T-helper 9 cell (primary cell): ENCODE measurements around the gene TMPRSS6.
"Not testable (repeated sequence)": the region's sequence is repeated elsewhere in the genome, so short reads cannot be mapped to it uniquely, and the experiment has no call there.

Source experiments
- DNase-seq: peaks from one replicate; pipeline ENCODE4 v3.0.0-alpha.2; 2020

TMPRSS6 gene

GRCh38 chr22:37088108-37088605, 21.4 kb downstream of the TMPRSS6 start:
- no peak for DNase-seq

DNA sequence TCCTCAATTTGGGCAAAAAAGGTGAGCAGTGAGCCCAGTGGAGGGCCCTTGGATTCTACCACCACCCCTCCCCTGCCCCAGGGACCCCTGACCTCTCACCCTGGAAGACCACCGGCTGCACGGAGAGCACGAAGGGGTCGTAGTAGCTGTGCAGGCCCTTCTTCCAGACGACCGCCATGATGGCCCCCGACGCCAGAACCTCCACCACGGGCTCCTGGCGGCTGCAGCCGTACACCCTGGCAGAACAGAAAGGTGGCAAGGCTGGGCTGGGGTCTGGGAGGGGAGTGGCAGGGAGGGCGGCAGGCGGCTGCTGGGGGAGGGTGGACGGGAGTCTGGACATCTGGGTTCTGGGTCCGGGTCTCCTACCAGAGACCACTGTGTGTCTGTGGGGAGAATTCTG, 23.3 kb downstream of the TMPRSS6 start:
- DNase-seq: no peak

DNA sequence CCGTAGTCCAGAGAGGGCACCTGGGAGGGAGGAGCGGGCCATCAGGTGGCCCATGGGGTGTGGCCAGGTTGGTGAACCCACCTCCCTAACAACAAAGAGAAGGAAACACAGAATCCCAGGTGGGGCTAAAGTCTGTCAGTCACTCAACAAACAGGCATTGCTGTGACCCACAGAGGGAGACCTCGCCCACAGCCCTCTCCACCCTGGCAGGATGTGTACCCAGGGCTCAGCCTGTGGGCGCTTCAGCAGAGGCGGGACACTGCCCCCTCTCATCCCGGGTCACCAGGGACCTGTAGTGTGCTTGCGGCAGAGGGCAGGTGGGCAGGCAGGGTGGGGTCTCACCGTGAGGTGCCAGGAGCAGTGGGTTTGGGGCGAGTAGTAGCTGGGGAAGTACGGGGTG, 25.1 kb downstream of the TMPRSS6 start:
- no peak for DNase-seq

DNA sequence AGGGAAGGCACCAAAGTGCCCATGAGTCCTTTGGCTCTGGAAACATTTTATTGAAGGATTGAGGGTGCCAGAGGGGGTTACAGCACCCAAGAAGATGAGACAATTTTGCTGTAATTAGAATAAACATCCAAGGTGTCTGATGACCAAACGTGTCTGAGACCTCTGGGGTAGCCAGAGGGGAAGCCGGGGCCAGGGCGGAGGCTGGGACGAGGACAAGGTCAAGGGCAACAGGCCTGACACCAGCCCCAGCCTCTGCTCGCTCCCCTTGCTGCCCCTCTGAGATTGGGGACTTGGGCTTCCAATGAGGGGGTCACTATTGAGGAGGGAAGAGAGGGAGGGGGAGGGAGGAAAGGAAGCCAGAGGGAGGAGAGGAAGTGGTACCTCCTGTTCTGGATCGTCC, 25.6 kb downstream of the TMPRSS6 start:
- DNase-seq: no peak

- DNase-seq: no peak
These were observed 27.2 kb downstream of the TMPRSS6 start for GRCh38 chr22:37082251-37082873.

DNA sequence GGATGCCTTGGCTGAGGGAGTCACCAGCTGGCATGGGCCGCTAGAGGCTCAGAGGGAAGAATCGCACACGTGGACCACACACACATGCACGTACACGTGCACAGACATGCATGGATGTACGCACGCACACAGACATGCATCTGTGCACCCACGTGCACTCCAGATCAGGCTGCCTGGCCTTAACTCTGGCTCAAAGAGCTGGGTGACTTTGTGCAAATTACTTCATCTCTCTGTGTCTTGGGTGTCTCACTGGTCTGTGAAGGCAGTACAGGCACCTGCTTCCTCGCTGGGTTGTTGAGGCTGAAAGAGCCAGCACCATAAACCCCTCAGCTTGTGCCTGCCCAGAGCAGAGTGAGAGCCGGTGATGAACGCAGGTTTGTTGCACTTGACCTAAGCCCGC, 28.7 kb downstream of the TMPRSS6 start:
- DNase-seq: no peak

GRCh38 chr22:37080438-37080837, 29.1 kb downstream of the TMPRSS6 start:
- DNase-seq: no peak

- DNase-seq: peak; percentile 76
These were observed 29.8 kb downstream of the TMPRSS6 start for GRCh38 chr22:37079668-37080171.

DNA sequence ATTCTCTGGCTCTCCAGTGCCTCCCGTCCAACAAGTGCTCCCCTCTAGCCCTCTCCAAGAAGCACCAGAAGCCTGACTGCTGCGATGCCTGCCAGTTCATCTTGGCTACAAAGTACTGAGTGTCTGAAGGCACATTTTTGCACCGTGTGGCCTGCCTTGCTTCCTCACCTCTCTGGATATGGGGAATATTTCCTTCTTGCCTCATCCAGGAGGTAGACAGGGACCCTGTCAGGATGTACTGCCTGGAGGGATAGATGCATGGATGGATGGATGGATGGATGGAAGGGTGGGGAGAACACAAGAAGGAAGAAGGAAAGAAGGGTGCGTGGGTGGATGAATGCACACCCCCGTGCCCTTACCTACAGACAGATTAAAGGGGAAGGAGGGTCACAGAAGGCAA, 30.4 kb downstream of the TMPRSS6 start:
- DNase-seq: no peak

DNA sequence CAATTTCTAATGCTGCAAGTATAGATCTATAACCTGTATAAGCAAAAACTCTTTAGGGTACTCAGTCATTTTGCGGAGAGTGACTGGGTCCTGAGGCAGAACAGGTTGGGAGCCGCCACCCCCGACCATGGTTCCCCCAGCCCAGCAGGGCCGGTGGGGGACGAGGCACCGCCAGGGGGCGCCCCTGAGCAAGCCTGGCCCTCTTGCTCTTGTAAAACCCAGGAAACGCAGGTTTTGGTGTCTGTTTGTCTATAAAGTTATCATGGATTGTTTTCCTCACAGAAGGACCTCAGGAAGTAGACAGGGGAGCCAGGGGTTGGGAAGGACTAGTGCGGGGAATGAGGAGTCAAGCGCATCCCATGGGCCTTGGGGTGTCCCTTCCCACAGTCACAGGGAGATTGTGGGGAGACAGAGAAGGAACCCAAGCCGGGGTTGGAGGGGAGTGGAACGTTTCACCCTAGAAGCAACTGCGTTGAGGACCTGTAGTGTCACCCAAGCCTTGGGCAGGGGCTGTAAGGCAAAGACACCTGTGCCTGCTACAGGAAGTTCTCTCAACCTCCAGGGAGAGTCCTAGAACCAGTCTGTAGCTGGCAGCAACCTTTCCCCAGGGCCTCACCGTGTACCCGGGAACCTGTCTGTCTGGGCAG, 31.6 kb downstream of the TMPRSS6 start:
- peak; percentile 90 for DNase-seq

DNA sequence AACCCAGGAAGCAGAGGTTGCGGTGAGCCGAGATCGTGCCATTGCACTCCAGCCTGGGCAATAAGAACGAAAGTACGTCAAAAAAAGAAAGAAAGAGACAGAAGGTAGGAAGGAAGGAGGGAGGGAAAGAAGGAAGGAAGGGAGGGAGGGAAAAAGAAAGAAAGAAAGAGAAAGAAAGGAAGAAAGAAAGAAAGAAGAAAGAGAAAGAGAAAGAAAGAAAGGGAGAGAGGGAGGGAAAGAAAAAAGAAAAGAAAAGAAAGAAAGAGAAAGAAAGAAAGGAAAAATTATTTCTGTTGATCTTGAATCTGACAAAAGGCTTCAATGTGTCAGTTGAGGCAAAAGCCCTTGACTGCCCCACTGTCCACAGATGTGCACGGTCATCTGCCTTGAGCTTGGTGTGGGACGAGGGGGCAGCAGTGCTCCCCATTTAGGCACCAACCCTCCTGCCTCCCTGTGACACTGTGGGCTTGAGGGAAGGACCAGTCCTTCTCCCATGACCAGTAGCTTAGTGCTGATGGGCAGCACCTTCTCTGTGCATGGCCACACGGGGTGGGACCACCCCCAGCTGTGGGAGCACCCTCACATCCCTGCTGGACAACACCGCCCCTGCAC, 33.6 kb downstream of the TMPRSS6 start:
- DNase-seq: no peak

GRCh38 chr22:37075046-37075445, 34.5 kb downstream of the TMPRSS6 start:
- DNase-seq: no peak

DNA sequence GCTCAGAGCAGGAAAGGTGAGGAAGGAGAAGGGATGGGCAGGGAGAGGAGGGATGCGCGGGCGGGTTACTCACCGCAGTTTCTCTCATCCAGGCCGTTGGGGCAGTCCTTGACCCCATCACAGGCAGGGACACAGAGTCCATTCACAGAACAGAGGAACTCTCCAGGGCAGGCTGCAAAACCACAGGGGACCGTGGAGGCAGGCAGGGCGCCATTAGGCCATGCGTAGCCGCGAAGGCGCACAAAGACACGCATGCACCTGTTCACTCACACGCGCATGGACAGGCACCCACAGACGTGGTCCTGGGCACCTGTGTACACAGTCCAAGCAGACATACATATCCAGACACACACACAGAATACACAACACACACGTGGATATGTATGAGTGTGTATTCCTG, 35.0 kb downstream of the TMPRSS6 start:
- no peak for DNase-seq

GRCh38 chr22:37072673-37073072, 36.8 kb downstream of the TMPRSS6 start:
- no peak for DNase-seq

- not testable (repeated sequence) for DNase-seq
These were observed 37.5 kb downstream of the TMPRSS6 start for GRCh38 chr22:37071850-37072592.

DNA sequence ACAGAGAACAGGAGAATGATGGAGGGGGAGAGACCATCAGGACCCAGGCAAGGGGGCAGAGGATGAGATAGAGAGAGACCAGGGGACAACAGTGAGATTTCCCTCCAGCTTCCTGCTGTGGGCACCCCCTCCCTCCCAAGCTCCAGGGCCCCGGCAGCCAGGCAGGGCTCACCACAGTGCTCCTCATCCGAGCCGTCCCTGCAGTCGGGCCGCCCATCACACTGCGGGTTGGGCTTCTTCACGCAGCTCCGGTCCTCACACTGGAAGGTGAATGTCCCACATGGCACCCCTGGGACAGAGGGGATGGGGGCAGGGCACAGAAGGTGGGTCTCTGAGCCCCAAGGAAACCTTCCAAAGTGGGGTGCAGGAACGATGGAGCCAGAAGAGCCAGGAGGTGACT, 38.8 kb downstream of the TMPRSS6 start:
- no peak for DNase-seq

DNA sequence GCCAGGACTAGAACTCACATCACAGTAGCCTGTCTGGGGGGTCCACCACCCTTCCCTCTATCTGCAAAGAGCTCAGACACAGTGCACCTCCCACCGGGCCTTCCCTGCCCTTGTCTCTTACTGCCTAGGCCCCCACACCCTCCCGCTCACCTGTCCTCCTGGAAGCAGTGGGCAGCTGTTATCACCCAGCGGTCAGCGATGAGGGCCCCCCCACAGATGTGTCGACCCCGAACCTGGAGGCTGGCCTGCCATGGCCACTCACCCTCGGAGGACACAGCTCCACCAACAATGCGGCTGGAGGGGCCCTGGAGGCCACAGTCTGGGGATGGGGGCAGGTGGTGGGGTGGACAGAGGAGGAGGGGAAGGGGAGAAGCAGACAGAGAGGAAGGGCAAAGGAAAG, 39.2 kb downstream of the TMPRSS6 start:
- no peak for DNase-seq

DNA sequence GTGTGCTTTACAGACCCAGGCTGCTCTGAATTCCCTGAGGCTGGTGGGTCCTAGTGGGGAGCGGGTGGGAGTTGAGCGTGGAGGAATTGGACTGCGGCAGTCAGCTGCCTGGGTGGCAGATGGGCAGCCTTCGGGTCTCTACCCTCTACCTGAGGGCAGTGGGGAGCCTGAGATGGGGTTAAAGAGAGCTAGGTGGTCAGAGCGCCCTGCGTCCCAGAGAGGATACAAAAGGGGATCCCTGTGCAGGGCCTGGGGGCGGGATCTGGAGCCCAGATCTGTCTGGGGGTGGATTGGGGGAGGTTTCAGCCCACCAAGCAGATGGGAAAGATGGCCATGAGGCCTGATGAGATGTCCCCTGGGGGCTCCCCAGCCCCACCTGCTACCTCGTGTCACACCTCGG, 39.8 kb downstream of the TMPRSS6 start:
- DNase-seq: no peak

DNA sequence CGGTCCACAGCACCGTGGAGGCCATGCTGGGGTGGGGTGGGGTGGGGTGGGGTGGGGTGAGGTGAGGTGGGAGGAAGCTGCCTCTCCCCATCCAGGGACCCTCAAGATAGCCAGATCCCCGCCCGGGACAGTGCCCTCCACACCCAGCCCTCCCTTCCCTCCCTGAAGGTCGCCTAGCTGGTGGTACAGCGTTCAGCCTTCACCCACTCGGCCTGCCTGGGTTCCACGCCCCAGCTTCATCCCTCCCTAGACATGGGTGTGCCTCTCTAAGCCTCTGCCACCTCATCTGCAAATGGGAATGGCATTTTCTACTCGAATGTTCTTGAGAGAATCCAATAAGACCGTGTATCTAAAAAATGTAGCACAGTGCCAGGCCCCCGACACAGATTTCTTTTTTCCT, 40.2 kb downstream of the TMPRSS6 start:
- no peak for DNase-seq

GRCh38 chr22:37068859-37069258, 40.7 kb downstream of the TMPRSS6 start:
- no peak for DNase-seq

- no peak for DNase-seq
These were observed 42.1 kb downstream of the TMPRSS6 start for GRCh38 chr22:37067428-37067827.

- DNase-seq: no peak
These were observed 43.6 kb downstream of the TMPRSS6 start for GRCh38 chr22:37065961-37066360.

DNA sequence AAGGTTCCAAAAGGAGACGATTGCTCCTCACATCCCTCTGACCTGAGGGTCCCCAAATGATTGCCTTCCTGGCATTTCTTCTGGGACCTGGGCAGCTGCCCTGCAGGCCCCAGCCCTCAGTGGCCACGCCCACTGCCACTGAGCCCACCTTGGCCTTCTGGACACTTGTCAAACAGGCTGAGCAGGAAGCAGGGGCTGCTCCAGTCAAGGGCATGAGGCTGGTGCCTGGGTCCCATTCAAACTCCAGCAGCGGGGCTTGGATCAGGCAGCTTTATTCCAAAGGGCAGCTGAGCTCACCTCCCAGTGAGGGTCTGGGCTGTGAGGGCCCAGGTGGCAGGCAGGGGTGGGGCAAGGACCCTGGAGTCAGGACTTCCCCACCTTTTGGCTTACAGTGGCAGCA, 44.3 kb downstream of the TMPRSS6 start:
- no peak for DNase-seq
